ENCODE data around the gene UBXN2A. TPM values are rescaled to one million over a fixed set of nuclear protein-coding genes. Genes with fewer than 3 reads are reported as not detected.

UBXN2A gene
- total and polyA plus RNA-seq, 2 of the 8 experiments (the other 6 are each of a cell fraction or from before 2014, with no cell fraction given) = 3.6 to 20.4 TPM

- TF ChIP-seq POLR2A (IDR thresholded peaks at IDR 0.05; ENCODE audit: control extremely low read depth in 1 of 2, low read depth in 2 of 2, low read length in 2 of 2) (no peak), CBX5 (IDR thresholded peaks at IDR 0.05; ENCODE audit: low read depth, low read length) (no peak), JUND (IDR thresholded peaks at IDR 0.05; ENCODE audit: low read length) (no peak), ATF3 (IDR thresholded peaks at IDR 0.05; ENCODE audit: insufficient read depth, low read depth, low read length) (no peak), SIX5 (IDR thresholded peaks at IDR 0.05; ENCODE audit: low read depth, low read length) (no peak)
These were observed 68.6 kb downstream of the UBXN2A start (continued) for GRCh38 chr2:24008672-24009366.

All from H1 (cell line).